Endothelial cell (in vitro differentiated cells): ENCODE results near the gene KNCN. TPM values are rescaled to one million over a fixed set of nuclear protein-coding genes. Genes with fewer than 3 reads are reported as not detected.

Experiments
- DNase-seq: peaks from one replicate; pipeline ENCODE4 v3.0.0; 2021; ENCODE audit warnings: low spot score
- H3K27ac Mint-ChIP-seq: one replicate; pipeline ENCODE4 v1.8.0; 2021; ENCODE audit warnings: mixed read lengths, inconsistent platforms; ENCODE audit not compliant: unreplicated experiment
- H3K27me3 Mint-ChIP-seq: one replicate; pipeline ENCODE4 v1.8.0; 2021; ENCODE audit warnings: mild to moderate bottlenecking, moderate library complexity, mixed read lengths, inconsistent platforms; ENCODE audit not compliant: unreplicated experiment
- H3K36me3 Mint-ChIP-seq: one replicate; pipeline ENCODE4 v1.8.0; 2021; ENCODE audit warnings: mild to moderate bottlenecking, low read depth, mixed read lengths, inconsistent platforms; ENCODE audit not compliant: unreplicated experiment
- H3K4me1 Mint-ChIP-seq: one replicate; pipeline ENCODE4 v1.8.0; 2021; ENCODE audit warnings: mild to moderate bottlenecking, mixed read lengths, inconsistent platforms; ENCODE audit not compliant: unreplicated experiment
- H3K4me3 Mint-ChIP-seq: one replicate; pipeline ENCODE4 v1.8.0; 2021; ENCODE audit warnings: mild to moderate bottlenecking, mixed read lengths, inconsistent platforms; ENCODE audit not compliant: unreplicated experiment
- H3K9me3 Mint-ChIP-seq: one replicate; pipeline ENCODE4 v1.8.0; 2021; ENCODE audit warnings: mixed read lengths, inconsistent platforms; ENCODE audit not compliant: unreplicated experiment
- CTCF ChIP-seq: fragments of 200-600 bp; sonication (generic); IDR thresholded peaks from one replicate; pipeline ENCODE4 v1.5.0; 2021; ENCODE audit warnings: antibody characterized with exemption; ENCODE audit not compliant: unreplicated experiment
- total RNA-seq: library from RNA; stranded (reverse); fragmentation: NEBNext Ultra II Directional; extraction: Animal tissue kit (Norgen Biotek cat#: 25700); gene quantifications from one replicate; pipeline ENCODE4 v1.2.1, GENCODE V29; 2021; ENCODE audit not compliant: unreplicated experiment

Gene KNCN
- total RNA-seq, 1 donor from 2014 or later = not detected

DNA sequence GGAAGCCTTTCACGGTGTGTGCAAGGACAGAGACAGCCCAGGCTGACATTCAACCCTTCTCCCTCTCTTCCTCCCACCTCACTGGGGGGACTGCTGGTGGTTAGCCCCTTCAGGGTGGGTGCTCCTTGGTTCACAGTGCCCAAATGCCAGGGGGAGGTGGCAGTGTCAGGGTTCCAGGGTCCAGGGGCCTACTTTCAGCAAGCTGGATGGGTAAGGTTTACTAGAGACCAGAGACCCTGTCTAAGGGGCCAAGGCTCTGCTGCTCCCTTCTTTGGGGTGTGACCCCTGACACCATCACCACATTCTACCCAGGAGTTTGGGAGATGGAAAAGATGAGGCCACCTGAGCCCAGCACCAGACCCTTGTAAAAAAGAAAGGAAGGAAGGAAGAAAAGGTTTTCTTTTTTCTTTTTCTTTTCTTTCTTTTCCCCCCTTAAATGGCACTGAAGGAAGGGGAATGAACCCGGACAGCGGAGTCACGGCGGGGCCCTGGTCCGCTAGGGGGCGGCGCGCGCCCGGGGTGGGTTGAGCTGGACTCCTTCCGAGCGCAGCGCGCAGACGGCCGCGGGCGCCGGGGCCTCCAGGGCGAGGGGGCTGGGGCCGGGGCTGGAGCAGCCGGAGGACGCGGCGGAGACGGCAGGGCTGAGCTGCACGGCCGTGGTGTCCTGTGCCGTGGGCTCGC lies 18.8 kb downstream of the KNCN start:
- H3K27ac Mint-ChIP-seq = no peak overlapping the region
- H3K27me3 Mint-ChIP-seq = peaks cover 11% of the 10 kb centered on the region
- peak; percentile 56 for TF ChIP-seq CTCF
- no peaks in the 10 kb centered on the region for H3K9me3 Mint-ChIP-seq
- peaks cover 4% of the 10 kb centered on the region for H3K36me3 Mint-ChIP-seq
- DNase-seq = peak; percentile 75
- H3K4me1 Mint-ChIP-seq = peaks cover 23% of the 10 kb centered on the region
- no peak overlapping the region for H3K4me3 Mint-ChIP-seq

GRCh38 chr1:46532095-46532494 lies 19.4 kb downstream of the KNCN start:
- peaks cover 7% of the 10 kb centered on the region for H3K36me3 Mint-ChIP-seq
- no peak for TF ChIP-seq CTCF
- H3K4me3 Mint-ChIP-seq = no peak overlapping the region
- peaks cover 11% of the 10 kb centered on the region for H3K27me3 Mint-ChIP-seq
- H3K27ac Mint-ChIP-seq = no peak overlapping the region
- peaks cover 23% of the 10 kb centered on the region for H3K4me1 Mint-ChIP-seq
- H3K9me3 Mint-ChIP-seq = no peaks in the 10 kb centered on the region
- no peak for DNase-seq

DNA sequence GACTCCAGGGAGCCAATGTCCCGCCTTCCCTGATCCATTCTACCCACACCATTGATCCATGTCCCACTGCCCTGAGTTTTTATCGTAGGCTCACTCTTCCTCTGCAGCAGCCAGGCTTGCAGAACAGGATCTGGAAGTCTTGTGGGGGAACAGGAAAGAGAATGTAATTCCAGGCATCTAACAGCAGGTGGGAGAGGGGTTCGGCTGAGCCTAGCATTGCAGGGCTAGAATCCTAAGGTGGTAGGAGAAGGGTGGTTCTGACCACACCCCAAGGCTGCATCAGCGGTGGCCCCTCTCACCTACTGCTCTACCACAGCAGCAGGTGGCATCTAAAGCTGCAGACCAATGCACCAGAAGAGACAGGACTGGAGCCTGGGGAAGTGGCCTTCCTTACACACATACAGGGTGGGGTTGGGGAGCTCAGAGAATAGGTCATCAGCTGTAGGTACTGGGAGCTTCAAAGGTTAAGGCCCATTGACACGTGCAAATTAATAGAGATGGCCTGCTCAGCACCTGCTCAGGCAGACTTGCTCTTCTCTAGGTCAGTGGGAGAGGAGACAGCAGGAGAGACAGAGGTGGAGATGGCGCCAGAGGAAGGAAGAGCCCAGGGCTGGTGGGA lies 20.5 kb downstream of the KNCN start:
- Mint-ChIP-seq H3K4me3 (no peak overlapping the region), H3K36me3 (peaks cover 7% of the 10 kb centered on the region), H3K9me3 (no peaks in the 10 kb centered on the region), H3K27me3 (peaks cover 15% of the 10 kb centered on the region), H3K4me1 (peaks cover 23% of the 10 kb centered on the region), H3K27ac (no peak overlapping the region)
- TF ChIP-seq CTCF = peak; percentile 47
- no peak for DNase-seq

DNA sequence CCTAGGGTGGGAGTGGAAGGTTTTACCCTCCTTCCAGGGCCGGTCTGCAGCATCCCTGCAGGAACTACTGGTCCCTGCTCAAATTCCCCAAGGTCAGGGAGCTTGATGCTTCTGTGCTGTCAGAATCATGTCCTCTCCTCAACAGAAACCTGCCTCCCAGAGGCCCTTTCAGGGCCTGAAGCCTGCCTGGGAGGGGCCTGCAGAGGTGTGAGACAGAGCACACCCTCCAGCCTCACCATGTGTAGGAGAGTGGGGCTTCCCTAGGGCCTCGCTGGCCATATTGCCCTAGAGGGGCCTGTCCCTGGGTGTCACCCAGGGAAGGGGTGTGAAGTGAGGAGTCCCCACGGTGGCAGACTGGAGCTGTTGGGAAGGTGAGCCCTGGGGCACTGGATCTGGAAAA lies 21.1 kb downstream of the KNCN start:
- no peak overlapping the region for H3K27ac Mint-ChIP-seq
- peaks cover 17% of the 10 kb centered on the region for H3K27me3 Mint-ChIP-seq
- DNase-seq = no peak
- H3K9me3 Mint-ChIP-seq = no peaks in the 10 kb centered on the region
- H3K36me3 Mint-ChIP-seq = peaks cover 7% of the 10 kb centered on the region
- H3K4me3 Mint-ChIP-seq = no peak overlapping the region
- no peak for TF ChIP-seq CTCF
- H3K4me1 Mint-ChIP-seq = peaks cover 23% of the 10 kb centered on the region

GRCh38 chr1:46529031-46529630 lies 22.3 kb downstream of the KNCN start:
- Mint-ChIP-seq H3K36me3 (peaks cover 7% of the 10 kb centered on the region), H3K27ac (no peak overlapping the region), H3K4me3 (no peak overlapping the region), H3K9me3 (no peaks in the 10 kb centered on the region), H3K4me1 (peaks cover 23% of the 10 kb centered on the region), H3K27me3 (peaks cover 17% of the 10 kb centered on the region)
- no peak for DNase-seq
- no peak for TF ChIP-seq CTCF
